DND-41 (cell line): Measurements from ENCODE around the gene SAP25.

Source experiments
- EZH2 ChIP-seq: IDR thresholded peaks from 3 replicates; pipeline ENCODE4 v1.6.1; 2012; ENCODE audit warnings: borderline replicate concordance, low read depth, mild to moderate bottlenecking, moderate library complexity, low read length, inconsistent platforms; ENCODE audit not compliant: severe bottlenecking
- TF ChIP-seq, protein P1 (sequence below): IDR thresholded peaks from 2 replicates; pipeline ENCODE4 v1.5.1; 2012; ENCODE audit warnings: borderline replicate concordance, low read length, moderate library complexity, mild to moderate bottlenecking; ENCODE audit not compliant: poor library complexity, severe bottlenecking; ENCODE audit errors: extremely low read depth

DNA sequence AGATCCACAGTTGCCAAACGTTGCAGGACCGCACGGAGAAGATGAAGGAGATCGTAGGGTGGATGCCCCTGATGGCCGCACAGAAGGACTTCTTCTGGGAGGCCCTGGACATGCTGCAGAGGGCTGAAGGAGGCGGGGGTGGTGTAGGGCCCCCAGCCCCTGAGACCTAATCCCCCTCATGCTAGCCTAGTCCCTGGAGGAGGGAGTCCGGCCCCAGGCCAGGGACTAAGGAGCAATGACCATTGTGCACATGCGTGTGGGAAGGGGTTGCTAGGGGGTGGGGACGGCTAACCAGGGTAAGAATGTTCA is 27.0 kb upstream of the SAP25 start:
- TF ChIP-seq, protein P1, sequence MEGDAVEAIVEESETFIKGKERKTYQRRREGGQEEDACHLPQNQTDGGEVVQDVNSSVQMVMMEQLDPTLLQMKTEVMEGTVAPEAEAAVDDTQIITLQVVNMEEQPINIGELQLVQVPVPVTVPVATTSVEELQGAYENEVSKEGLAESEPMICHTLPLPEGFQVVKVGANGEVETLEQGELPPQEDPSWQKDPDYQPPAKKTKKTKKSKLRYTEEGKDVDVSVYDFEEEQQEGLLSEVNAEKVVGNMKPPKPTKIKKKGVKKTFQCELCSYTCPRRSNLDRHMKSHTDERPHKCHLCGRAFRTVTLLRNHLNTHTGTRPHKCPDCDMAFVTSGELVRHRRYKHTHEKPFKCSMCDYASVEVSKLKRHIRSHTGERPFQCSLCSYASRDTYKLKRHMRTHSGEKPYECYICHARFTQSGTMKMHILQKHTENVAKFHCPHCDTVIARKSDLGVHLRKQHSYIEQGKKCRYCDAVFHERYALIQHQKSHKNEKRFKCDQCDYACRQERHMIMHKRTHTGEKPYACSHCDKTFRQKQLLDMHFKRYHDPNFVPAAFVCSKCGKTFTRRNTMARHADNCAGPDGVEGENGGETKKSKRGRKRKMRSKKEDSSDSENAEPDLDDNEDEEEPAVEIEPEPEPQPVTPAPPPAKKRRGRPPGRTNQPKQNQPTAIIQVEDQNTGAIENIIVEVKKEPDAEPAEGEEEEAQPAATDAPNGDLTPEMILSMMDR = no peak
- no peak for TF ChIP-seq EZH2
